SK-N-SH treated with all-trans-retinoic acid at 6 μM for 48 hours (cell line): ENCODE results near the gene WDSUB1.

Source experiments
- ATAC-seq: fragments of 200-7000 bp; cut with Tn5 transposase; 3 replicates; pipeline ENCODE4 v1.9.1; 2020; ENCODE audit warnings: mild to moderate bottlenecking, moderate library complexity
- ARNTL ChIP-seq: fragments of 450-650 bp; formaldehyde crosslinking; IDR thresholded peaks from 2 replicates; pipeline ENCODE4 v1.5.0; 2020; ENCODE audit warnings: low read depth, mild to moderate bottlenecking, moderate library complexity, borderline replicate concordance
- BACH2 ChIP-seq: fragments of 250-450 bp; sonication (Bioruptor Pico); IDR thresholded peaks from 2 replicates; pipeline ENCODE4 v1.9.0; 2021; ENCODE audit warnings: mild to moderate bottlenecking, borderline replicate concordance
- CSDC2 ChIP-seq: fragments of 250-450 bp; sonication (Bioruptor Pico); IDR thresholded peaks from 2 replicates; pipeline ENCODE4 v1.5.0; 2020; ENCODE audit warnings: mild to moderate bottlenecking, moderate library complexity
- ESRRG ChIP-seq: fragments of 250-450 bp; sonication (Bioruptor Pico); IDR thresholded peaks from 2 replicates; pipeline ENCODE4 v1.6.1; 2021; ENCODE audit warnings: mild to moderate bottlenecking
- GLIS3 ChIP-seq: fragments of 250-450 bp; sonication (Bioruptor Pico); IDR thresholded peaks from 2 replicates; pipeline ENCODE4 v1.5.0; 2020; ENCODE audit warnings: mild to moderate bottlenecking, moderate library complexity
- ISL1 ChIP-seq: fragments of 250-450 bp; sonication (Bioruptor Pico); IDR thresholded peaks from 2 replicates; pipeline ENCODE4 v2.1.2; 2022; ENCODE audit warnings: mild to moderate bottlenecking, moderate library complexity
- OSR1 ChIP-seq: fragments of 250-450 bp; sonication (Bioruptor Pico); IDR thresholded peaks from 2 replicates; pipeline ENCODE4 v1.8.0; 2022; ENCODE audit warnings: moderate library complexity, mild to moderate bottlenecking, inconsistent platforms
- PPARA ChIP-seq: fragments of 250-450 bp; sonication (Bioruptor Pico); IDR thresholded peaks from 2 replicates; pipeline ENCODE4 v1.5.0; 2020; ENCODE audit warnings: mild to moderate bottlenecking, borderline replicate concordance
- RARB ChIP-seq: fragments of 250-450 bp; sonication (Bioruptor Pico); IDR thresholded peaks from 2 replicates; pipeline ENCODE4 v1.8.0; 2021; ENCODE audit warnings: mild to moderate bottlenecking, moderate library complexity
- SNAI2 ChIP-seq: fragments of 250-450 bp; sonication (Bioruptor Pico); IDR thresholded peaks from 2 replicates; pipeline ENCODE4 v1.5.0; 2020; ENCODE audit warnings: mild to moderate bottlenecking, moderate library complexity
- TCF4 ChIP-seq: fragments of 250-450 bp; sonication (Bioruptor Pico); IDR thresholded peaks from 2 replicates; pipeline ENCODE4 v1.8.0; 2021; ENCODE audit warnings: mild to moderate bottlenecking, moderate library complexity, borderline replicate concordance
- TOX ChIP-seq: fragments of 250-450 bp; sonication (Bioruptor Pico); IDR thresholded peaks from 2 replicates; pipeline ENCODE4 v1.8.0; 2021; ENCODE audit warnings: mild to moderate bottlenecking, moderate library complexity, borderline replicate concordance
- TSHZ2 ChIP-seq: fragments of 250-450 bp; sonication (Bioruptor Pico); IDR thresholded peaks from 2 replicates; pipeline ENCODE4 v1.5.0; 2020; ENCODE audit warnings: mild to moderate bottlenecking, moderate library complexity
- ZC3H10 ChIP-seq: fragments of 250-450 bp; sonication (Bioruptor Pico); IDR thresholded peaks from 2 replicates; pipeline ENCODE4 v1.5.1; 2021; ENCODE audit warnings: mild to moderate bottlenecking, moderate library complexity
- ZFP3 ChIP-seq: fragments of 250-450 bp; sonication (Bioruptor Pico); IDR thresholded peaks from 2 replicates; pipeline ENCODE4 v1.5.0; 2020; ENCODE audit warnings: mild to moderate bottlenecking, moderate library complexity
- ZFP30 ChIP-seq: fragments of 450-650 bp; formaldehyde crosslinking; IDR thresholded peaks from 2 replicates; pipeline ENCODE4 v1.5.0; 2022; ENCODE audit warnings: mild to moderate bottlenecking, moderate library complexity
- ZNF565 ChIP-seq: fragments of 450-650 bp; formaldehyde crosslinking; conservative IDR thresholded peaks from 2 replicates; pipeline ENCODE4 v1.5.0; 2020; ENCODE audit warnings: low read depth, mild to moderate bottlenecking, moderate library complexity
- ZNF8 ChIP-seq: fragments of 450-650 bp; formaldehyde crosslinking; IDR thresholded peaks from 2 replicates; pipeline ENCODE4 v1.5.0; 2020; ENCODE audit warnings: mild to moderate bottlenecking, moderate library complexity
- TF ChIP-seq, protein P1 (sequence below): fragments of 250-450 bp; sonication (Bioruptor Pico); IDR thresholded peaks from 2 replicates; pipeline ENCODE4 v1.5.1; 2020; ENCODE audit warnings: low read depth, mild to moderate bottlenecking, moderate library complexity
- TF ChIP-seq, protein P2 (sequence below): fragments of 250-450 bp; sonication (Bioruptor Pico); IDR thresholded peaks from 2 replicates; pipeline ENCODE4 v1.8.0; 2020; ENCODE audit warnings: mild to moderate bottlenecking, moderate library complexity, borderline replicate concordance
- TF ChIP-seq, protein P3 (sequence below): fragments of 250-450 bp; sonication (Bioruptor Pico); IDR thresholded peaks from 2 replicates; pipeline ENCODE4 v1.5.1; 2021; ENCODE audit warnings: mild to moderate bottlenecking, moderate library complexity
- TF ChIP-seq, protein P4 (sequence below): fragments of 250-450 bp; sonication (Bioruptor Pico); IDR thresholded peaks from 2 replicates; pipeline ENCODE4 v1.8.0; 2021; ENCODE audit warnings: low read depth, mild to moderate bottlenecking, moderate library complexity, borderline replicate concordance

Gene WDSUB1

DNA sequence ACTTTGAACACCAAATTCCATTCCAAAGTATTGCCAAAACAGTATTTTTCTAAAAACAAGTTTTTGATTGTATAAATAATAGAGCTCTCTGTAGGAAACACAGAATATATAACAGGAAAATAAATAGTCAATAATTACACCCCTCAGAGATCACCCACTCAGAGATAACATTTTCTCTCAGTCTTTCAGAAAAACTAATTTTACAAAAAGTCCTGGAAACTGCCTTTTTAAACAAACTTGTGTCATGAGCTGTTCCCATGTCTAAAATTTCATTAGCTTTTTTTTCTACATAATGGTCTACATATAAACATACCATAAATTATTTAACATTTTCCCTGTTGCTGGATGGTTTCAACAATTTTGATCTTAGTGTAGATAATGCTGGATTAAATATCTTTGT lies 1.2 kb upstream of the WDSUB1 start:
- TF ChIP-seq BACH2 = no peak
- TF ChIP-seq RARB (CRISPR knock-in tag) = no peak
- no peak for TF ChIP-seq ZNF565 (CRISPR knock-in tag)
- no peak for TF ChIP-seq ZFP3 (CRISPR knock-in tag)
- TF ChIP-seq ZC3H10 = no peak
- TF ChIP-seq, protein P1, sequence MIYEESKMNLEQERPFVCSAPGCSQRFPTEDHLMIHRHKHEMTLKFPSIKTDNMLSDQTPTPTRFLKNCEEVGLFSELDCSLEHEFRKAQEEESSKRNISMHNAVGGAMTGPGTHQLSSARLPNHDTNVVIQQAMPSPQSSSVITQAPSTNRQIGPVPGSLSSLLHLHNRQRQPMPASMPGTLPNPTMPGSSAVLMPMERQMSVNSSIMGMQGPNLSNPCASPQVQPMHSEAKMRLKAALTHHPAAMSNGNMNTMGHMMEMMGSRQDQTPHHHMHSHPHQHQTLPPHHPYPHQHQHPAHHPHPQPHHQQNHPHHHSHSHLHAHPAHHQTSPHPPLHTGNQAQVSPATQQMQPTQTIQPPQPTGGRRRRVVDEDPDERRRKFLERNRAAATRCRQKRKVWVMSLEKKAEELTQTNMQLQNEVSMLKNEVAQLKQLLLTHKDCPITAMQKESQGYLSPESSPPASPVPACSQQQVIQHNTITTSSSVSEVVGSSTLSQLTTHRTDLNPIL (CRISPR knock-in tag) = no peak
- TF ChIP-seq, protein P2, sequence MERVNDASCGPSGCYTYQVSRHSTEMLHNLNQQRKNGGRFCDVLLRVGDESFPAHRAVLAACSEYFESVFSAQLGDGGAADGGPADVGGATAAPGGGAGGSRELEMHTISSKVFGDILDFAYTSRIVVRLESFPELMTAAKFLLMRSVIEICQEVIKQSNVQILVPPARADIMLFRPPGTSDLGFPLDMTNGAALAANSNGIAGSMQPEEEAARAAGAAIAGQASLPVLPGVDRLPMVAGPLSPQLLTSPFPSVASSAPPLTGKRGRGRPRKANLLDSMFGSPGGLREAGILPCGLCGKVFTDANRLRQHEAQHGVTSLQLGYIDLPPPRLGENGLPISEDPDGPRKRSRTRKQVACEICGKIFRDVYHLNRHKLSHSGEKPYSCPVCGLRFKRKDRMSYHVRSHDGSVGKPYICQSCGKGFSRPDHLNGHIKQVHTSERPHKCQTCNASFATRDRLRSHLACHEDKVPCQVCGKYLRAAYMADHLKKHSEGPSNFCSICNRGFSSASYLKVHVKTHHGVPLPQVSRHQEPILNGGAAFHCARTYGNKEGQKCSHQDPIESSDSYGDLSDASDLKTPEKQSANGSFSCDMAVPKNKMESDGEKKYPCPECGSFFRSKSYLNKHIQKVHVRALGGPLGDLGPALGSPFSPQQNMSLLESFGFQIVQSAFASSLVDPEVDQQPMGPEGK = no peak
- TF ChIP-seq, protein P3, sequence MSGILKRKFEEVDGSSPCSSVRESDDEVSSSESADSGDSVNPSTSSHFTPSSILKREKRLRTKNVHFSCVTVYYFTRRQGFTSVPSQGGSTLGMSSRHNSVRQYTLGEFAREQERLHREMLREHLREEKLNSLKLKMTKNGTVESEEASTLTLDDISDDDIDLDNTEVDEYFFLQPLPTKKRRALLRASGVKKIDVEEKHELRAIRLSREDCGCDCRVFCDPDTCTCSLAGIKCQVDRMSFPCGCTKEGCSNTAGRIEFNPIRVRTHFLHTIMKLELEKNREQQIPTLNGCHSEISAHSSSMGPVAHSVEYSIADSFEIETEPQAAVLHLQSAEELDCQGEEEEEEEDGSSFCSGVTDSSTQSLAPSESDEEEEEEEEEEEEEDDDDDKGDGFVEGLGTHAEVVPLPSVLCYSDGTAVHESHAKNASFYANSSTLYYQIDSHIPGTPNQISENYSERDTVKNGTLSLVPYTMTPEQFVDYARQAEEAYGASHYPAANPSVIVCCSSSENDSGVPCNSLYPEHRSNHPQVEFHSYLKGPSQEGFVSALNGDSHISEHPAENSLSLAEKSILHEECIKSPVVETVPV (CRISPR knock-in tag) = no peak
- TF ChIP-seq GLIS3 = no peak
- TF ChIP-seq, protein P4, sequence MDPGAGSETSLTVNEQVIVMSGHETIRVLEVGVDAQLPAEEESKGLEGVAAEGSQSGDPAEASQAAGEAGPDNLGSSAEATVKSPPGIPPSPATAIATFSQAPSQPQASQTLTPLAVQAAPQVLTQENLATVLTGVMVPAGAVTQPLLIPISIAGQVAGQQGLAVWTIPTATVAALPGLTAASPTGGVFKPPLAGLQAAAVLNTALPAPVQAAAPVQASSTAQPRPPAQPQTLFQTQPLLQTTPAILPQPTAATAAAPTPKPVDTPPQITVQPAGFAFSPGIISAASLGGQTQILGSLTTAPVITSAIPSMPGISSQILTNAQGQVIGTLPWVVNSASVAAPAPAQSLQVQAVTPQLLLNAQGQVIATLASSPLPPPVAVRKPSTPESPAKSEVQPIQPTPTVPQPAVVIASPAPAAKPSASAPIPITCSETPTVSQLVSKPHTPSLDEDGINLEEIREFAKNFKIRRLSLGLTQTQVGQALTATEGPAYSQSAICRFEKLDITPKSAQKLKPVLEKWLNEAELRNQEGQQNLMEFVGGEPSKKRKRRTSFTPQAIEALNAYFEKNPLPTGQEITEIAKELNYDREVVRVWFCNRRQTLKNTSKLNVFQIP (CRISPR knock-in tag) = no peak
- no peak for TF ChIP-seq PPARA
- no peak for TF ChIP-seq ARNTL
- no peak for TF ChIP-seq ESRRG (CRISPR knock-in tag)
- TF ChIP-seq ZFP30 (CRISPR knock-in tag) = no peak
- no peak for TF ChIP-seq TOX (CRISPR knock-in tag)
- TF ChIP-seq CSDC2 (CRISPR knock-in tag) = no peak
- no peak for TF ChIP-seq ISL1 (CRISPR knock-in tag)
- no peak for ATAC-seq

- peak; percentile 93 for ATAC-seq
Measured at GRCh38 chr2:159286709-159287441, 372 bp upstream of the WDSUB1 start.

DNA sequence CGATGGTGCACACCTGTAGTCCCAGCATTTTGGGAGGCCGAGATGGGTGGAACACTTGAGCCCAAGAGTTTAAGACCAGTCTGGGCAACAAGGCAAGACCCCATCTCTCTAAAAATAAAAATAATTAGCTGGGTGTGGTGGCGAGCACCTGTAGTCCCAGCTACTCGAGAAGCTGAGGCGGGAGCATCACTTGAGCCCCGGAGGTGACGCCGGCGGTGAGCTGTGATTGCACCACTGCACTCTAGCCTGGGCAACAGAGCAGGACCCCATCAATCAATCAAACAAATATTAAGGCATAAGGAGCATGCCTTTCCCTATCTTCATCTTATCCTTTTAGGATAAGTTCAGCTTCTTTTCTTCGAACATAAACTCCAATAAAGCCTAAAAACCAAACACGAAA lies 1.1 kb downstream of the WDSUB1 start:
- ATAC-seq = no peak
- no peak for TF ChIP-seq ISL1 (CRISPR knock-in tag)
- TF ChIP-seq, protein P3 (CRISPR knock-in tag) = no peak
- TF ChIP-seq TCF4 (CRISPR knock-in tag) = no peak
- no peak for TF ChIP-seq SNAI2
- TF ChIP-seq ZFP30 (CRISPR knock-in tag) = no peak
- TF ChIP-seq CSDC2 (CRISPR knock-in tag) = no peak
- TF ChIP-seq RARB (CRISPR knock-in tag) = no peak
- no peak for TF ChIP-seq OSR1 (CRISPR knock-in tag)
- TF ChIP-seq ZC3H10 = no peak

More at GRCh38 chr2:159286709-159287441, 372 bp upstream of the WDSUB1 start:
- no peak for TF ChIP-seq ESRRG (CRISPR knock-in tag)
- peak; percentile 17; the same call in 1 of the 2 replicates for TF ChIP-seq TSHZ2 (CRISPR knock-in tag)
- TF ChIP-seq ZNF8 (CRISPR knock-in tag) = no peak
- TF ChIP-seq, all 23 proteins: peak for 1
